Loucy (cell line): ENCODE results near the gene C2.
"Not testable (repeated sequence)": the region's sequence is repeated elsewhere in the genome, so short reads cannot be mapped to it uniquely, and the experiment has no call there.

ENCODE experiments used
- H2AFZ ChIP-seq: fragments of 200-600 bp; sonication (generic); 2 replicates; pipeline ENCODE4 v1.6.0; 2016; ENCODE audit warnings: antibody characterized with exemption, mild to moderate bottlenecking, low read length, moderate library complexity
- H3F3A ChIP-seq: fragments of 200-600 bp; 2 replicates; pipeline ENCODE4 v1.6.0; 2016; ENCODE audit warnings: antibody characterized with exemption, low read depth, mild to moderate bottlenecking
- H3K27me3 ChIP-seq: fragments of 200-600 bp; sonication (generic); 2 replicates; pipeline ENCODE4 v1.6.1; 2014; ENCODE audit warnings: low read length, mild to moderate bottlenecking; ENCODE audit not compliant: insufficient read depth, poor library complexity, severe bottlenecking
- H3K36me3 ChIP-seq: fragments of 200-600 bp; sonication (generic); 2 replicates; pipeline ENCODE4 v1.6.1; 2016; ENCODE audit warnings: low read length; ENCODE audit not compliant: insufficient read depth
- H3K4me1 ChIP-seq: fragments of 200-600 bp; sonication (generic); 2 replicates; pipeline ENCODE4 v1.5.1; 2014; ENCODE audit warnings: low read length, mild to moderate bottlenecking; ENCODE audit not compliant: insufficient read depth, poor library complexity, severe bottlenecking
- H3K4me2 ChIP-seq: fragments of 200-600 bp; sonication (generic); 2 replicates; pipeline ENCODE4 v1.6.0; 2014; ENCODE audit warnings: antibody characterized with exemption, low read length, low read depth, mild to moderate bottlenecking; ENCODE audit not compliant: poor library complexity, severe bottlenecking
- H3K4me3 ChIP-seq: fragments of 200-600 bp; sonication (generic); 2 replicates; pipeline ENCODE4 v1.5.1; 2014; ENCODE audit warnings: low read length, mild to moderate bottlenecking, mixed read lengths; ENCODE audit not compliant: poor library complexity, severe bottlenecking
- H3K79me2 ChIP-seq: fragments of 200-600 bp; sonication (generic); 2 replicates; pipeline ENCODE4 v1.6.1; 2014; ENCODE audit warnings: low read length; ENCODE audit not compliant: insufficient read depth
- H3K9ac ChIP-seq: fragments of 200-600 bp; sonication (generic); 2 replicates; pipeline ENCODE4 v1.6.0; 2014; ENCODE audit warnings: mild to moderate bottlenecking, low read depth, low read length, moderate library complexity; ENCODE audit not compliant: poor library complexity, severe bottlenecking
- H3K9me2 ChIP-seq: fragments of 200-600 bp; sonication (generic); replicated peaks from 2 replicates; pipeline ENCODE4 v1.6.1; 2016; ENCODE audit warnings: low read depth, low read length, mixed read lengths
- H3K9me3 ChIP-seq: fragments of 200-600 bp; sonication (generic); 2 replicates; pipeline ENCODE4 v1.6.1; 2014; ENCODE audit warnings: mild to moderate bottlenecking, antibody characterized with exemption, low read length, low read depth; ENCODE audit not compliant: insufficient read depth
- H4K20me1 ChIP-seq: fragments of 200-600 bp; sonication (generic); 2 replicates; pipeline ENCODE4 v1.6.0; 2014; ENCODE audit warnings: antibody characterized with exemption, low read length, mild to moderate bottlenecking; ENCODE audit not compliant: insufficient read depth, poor library complexity, severe bottlenecking
- CTCF ChIP-seq: fragments of 200-600 bp; sonication (generic); conservative IDR thresholded peaks from 2 replicates; pipeline ENCODE4 v1.5.1; 2014; ENCODE audit warnings: mild to moderate bottlenecking, antibody characterized with exemption, low read length
- EZH2phosphoT487 ChIP-seq: fragments of 200-600 bp; IDR thresholded peaks from 2 replicates; pipeline ENCODE4 v1.6.1; 2018; ENCODE audit warnings: antibody characterized with exemption, mild to moderate bottlenecking, moderate library complexity, borderline replicate concordance

C2 gene

GRCh38 chr6:31903957-31904356, 23.6 kb upstream of the C2 start:
- no peak overlapping the region for H3K4me2 ChIP-seq
- TF ChIP-seq EZH2phosphoT487 = no peak
- H3K4me1 ChIP-seq = peaks cover 13% of the 10 kb centered on the region

GRCh38 chr6:31905041-31905440, 22.5 kb upstream of the C2 start:
- no peak overlapping the region for H3K9ac ChIP-seq
- no peak for TF ChIP-seq EZH2phosphoT487
- no peak for TF ChIP-seq CTCF

More at GRCh38 chr6:31903957-31904356, 23.6 kb upstream of the C2 start:
- no peaks in the 10 kb centered on the region for H3K36me3 ChIP-seq
- H3K4me3 ChIP-seq = no peak overlapping the region
- H3K9me2 ChIP-seq = no peaks in the 10 kb centered on the region
- H3K9me3 ChIP-seq = no peaks in the 10 kb centered on the region
- no peak overlapping the region for H2AFZ ChIP-seq
- H3K27me3 ChIP-seq = no peaks in the 10 kb centered on the region
- peaks cover 2% of the 10 kb centered on the region for H4K20me1 ChIP-seq
- no peak overlapping the region for H3K9ac ChIP-seq
- peaks cover 25% of the 10 kb centered on the region; the same call in 1 of the 2 replicates for H3K79me2 ChIP-seq
- H3F3A ChIP-seq = no peaks in the 10 kb centered on the region; the same call in 1 of the 2 replicates

GRCh38 chr6:31906122-31906521, 21.4 kb upstream of the C2 start:
- no peak overlapping the region for H3K9ac ChIP-seq
- no peak overlapping the region for H3K4me3 ChIP-seq
- no peak overlapping the region for H2AFZ ChIP-seq
- H3K4me1 ChIP-seq = peaks cover 10% of the 10 kb centered on the region
- no peaks in the 10 kb centered on the region for H3K9me3 ChIP-seq
- no peaks in the 10 kb centered on the region for H3K27me3 ChIP-seq
- no peaks in the 10 kb centered on the region for H3K36me3 ChIP-seq
- H3F3A ChIP-seq = no peaks in the 10 kb centered on the region; the same call in 1 of the 2 replicates
- no peaks in the 10 kb centered on the region for H4K20me1 ChIP-seq
- no peak for TF ChIP-seq EZH2phosphoT487
- no peak for TF ChIP-seq CTCF
- H3K9me2 ChIP-seq = no peaks in the 10 kb centered on the region
- no peak overlapping the region for H3K4me2 ChIP-seq
- H3K79me2 ChIP-seq = peaks cover 7% of the 10 kb centered on the region; the same call in 1 of the 2 replicates

More at GRCh38 chr6:31905041-31905440, 22.5 kb upstream of the C2 start:
- peaks cover 15% of the 10 kb centered on the region; the same call in 1 of the 2 replicates for H3K79me2 ChIP-seq
- no peaks in the 10 kb centered on the region for H3K9me3 ChIP-seq
- no peak overlapping the region for H2AFZ ChIP-seq
- no peak overlapping the region for H3K4me2 ChIP-seq
- H3K36me3 ChIP-seq = no peaks in the 10 kb centered on the region
- peaks cover 13% of the 10 kb centered on the region for H3K4me1 ChIP-seq
- H3F3A ChIP-seq = no peaks in the 10 kb centered on the region; the same call in 1 of the 2 replicates
- H3K27me3 ChIP-seq = no peaks in the 10 kb centered on the region
- H4K20me1 ChIP-seq = no peaks in the 10 kb centered on the region
- no peaks in the 10 kb centered on the region for H3K9me2 ChIP-seq
- no peak overlapping the region for H3K4me3 ChIP-seq

- not testable (repeated sequence) for H3K36me3 ChIP-seq, H3K4me3 ChIP-seq, H3K27me3 ChIP-seq, H3K9ac ChIP-seq, H2AFZ ChIP-seq, H3K79me2 ChIP-seq, H3K4me2 ChIP-seq, H3F3A ChIP-seq, H3K4me1 ChIP-seq, H3K9me2 ChIP-seq, H4K20me1 ChIP-seq, H3K9me3 ChIP-seq
Observed at GRCh38 chr6:31906727-31907126, 20.8 kb upstream of the C2 start.
